Nucleus accumbens (tissue), 56 donors: ENCODE results near the gene UHRF1.
"Not testable (repeated sequence)": the region's sequence is repeated elsewhere in the genome, so short reads cannot be mapped to it uniquely, and the experiment has no call there.

ENCODE experiments used
- DNase-seq, 56 donors: peaks; one replicate each; lab custom pipeline; 2025; lab: John Stamatoyannopoulos, UW

The UHRF1 gene

GRCh38 chr19:4896372-4896771 lies 12.9 kb upstream of the UHRF1 start:
- no peak for DNase-seq

- no peak for DNase-seq
Observed at GRCh38 chr19:4897146-4897545, 12.2 kb upstream of the UHRF1 start.

GRCh38 chr19:4900879-4901278 lies 8.4 kb upstream of the UHRF1 start:
- not testable (repeated sequence) for DNase-seq

DNA sequence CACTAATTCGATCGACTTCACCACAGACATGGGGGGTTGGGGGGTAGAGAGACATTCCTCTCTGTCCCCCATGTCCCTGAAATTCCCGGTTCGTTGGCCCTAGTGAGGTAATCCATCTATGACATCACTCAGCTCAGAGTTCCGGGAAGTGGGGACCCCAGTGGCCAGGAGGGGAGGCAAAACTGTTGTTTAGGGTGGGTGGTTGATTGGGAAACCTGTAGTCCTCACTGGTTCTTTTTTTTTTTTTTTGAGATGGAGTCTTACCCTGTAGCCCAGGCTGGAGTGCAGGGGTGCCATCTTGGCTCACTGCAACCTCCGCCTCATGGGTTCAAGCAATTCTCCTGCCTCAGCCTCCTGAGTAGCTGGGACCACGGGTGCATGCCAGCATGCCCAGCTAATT lies 6.5 kb upstream of the UHRF1 start, which contains the start of gene ARRDC5:
Gene ARRDC5, minus strand, starts transcription at position 101 of the 400 bp plus-strand sequence. Its CDS starts 71 bp downstream, at position 30.
- no peak for DNase-seq

GRCh38 chr19:4904481-4904880 lies 4.8 kb upstream of the UHRF1 start:
- no peak for DNase-seq

GRCh38 chr19:4906963-4907362 lies 2.3 kb upstream of the UHRF1 start:
- no peak for DNase-seq

GRCh38 chr19:4908360-4908759 lies 941 bp upstream of the UHRF1 start:
- DNase-seq = no peak

DNA sequence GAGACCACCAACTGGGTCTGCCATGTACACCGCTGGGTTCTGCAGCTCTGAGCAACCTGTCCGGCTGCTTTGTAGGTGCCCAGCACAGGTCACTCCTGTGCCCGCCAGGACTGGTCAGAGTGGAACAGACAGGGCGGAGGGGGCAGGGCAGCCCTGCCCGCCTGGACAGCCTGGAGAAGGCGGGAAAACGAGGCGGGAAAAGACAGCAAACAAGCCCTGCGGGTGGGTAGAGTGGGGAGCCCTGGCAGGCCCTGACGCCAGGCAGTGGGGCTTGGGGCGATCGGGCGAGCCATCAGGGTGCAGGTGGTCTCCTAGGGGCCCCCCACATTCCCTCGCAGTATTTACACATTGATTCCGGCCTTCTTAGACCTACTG lies 533 bp upstream of the UHRF1 start:
- DNase-seq = no peak

DNA sequence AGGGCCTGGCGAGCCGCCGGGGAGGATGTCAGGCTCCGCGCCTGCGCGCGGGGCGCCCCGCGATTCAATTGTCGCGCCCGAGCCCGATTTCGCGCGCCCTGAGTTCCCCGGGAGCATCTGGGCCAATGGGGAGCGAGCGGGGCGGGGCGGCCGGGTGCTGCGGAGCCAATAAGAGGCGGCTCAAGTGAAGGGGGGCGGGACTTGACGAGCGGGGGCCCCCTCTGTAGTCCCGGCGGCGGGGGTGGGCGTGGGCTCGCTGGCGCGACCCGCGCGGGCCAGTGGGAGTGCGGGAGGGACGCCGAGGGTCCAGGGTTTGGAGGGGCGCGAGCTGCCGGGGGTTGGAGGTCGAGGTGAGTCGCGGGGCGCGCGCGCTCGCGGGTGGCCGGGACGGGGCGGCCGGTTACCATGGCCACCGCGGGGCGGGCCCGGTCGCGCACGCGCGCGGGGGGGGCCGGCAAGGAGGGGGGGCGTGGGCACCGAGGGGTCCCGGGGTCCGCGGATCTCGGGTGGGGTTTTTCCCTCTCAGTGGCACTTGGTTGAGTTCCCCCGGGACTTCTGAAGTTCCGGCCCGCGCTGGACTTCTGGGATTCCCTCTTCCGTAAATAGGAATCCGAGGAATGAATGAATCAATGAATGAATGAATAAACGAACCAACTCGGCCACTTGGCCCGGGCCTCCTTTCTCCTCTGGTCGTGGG lies 744 bp downstream of the UHRF1 start:
- peak in 55 of 56 donors; percentile 32 to 95 (median 84) for DNase-seq

DNA sequence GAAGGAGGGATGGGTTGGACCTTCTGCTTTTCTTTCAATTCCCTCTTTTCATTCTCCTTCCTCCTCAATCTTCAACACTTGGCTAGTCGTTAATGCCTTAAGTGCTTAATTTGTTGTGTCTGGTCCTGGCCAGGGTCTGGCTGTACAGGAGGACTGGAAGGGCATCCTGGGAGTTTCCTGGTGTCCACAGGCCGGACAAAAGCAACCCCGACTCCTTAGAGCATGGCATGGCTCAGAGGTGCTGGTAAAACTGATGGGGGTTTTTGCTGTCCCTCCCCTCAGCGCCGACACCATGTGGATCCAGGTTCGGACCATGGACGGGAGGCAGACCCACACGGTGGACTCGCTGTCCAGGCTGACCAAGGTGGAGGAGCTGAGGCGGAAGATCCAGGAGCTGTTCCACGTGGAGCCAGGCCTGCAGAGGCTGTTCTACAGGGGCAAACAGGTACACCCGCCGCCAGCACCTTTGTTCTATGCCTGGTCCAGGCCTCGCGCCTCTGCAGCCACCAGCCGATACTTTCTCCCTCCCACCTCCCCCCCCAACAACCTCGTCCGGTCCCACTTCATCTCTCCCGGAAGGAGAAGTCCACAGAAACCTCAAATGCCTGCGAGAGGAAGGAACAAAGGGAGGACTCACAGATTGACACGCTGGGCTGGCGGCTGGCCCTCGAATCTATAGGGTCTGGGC lies 1.4 kb downstream of the UHRF1 start:
- DNase-seq = peak in 16 of 56 donors; percentile 6 to 34 (median 18)

- no peak for DNase-seq
Observed at GRCh38 chr19:4911314-4911713, 2.0 kb downstream of the UHRF1 start.

GRCh38 chr19:4911786-4912672 lies 2.7 kb downstream of the UHRF1 start:
- peak in 50 of 56 donors; percentile 5 to 83 (median 54) for DNase-seq

GRCh38 chr19:4913996-4914735 lies 4.9 kb downstream of the UHRF1 start:
- no peak for DNase-seq

DNA sequence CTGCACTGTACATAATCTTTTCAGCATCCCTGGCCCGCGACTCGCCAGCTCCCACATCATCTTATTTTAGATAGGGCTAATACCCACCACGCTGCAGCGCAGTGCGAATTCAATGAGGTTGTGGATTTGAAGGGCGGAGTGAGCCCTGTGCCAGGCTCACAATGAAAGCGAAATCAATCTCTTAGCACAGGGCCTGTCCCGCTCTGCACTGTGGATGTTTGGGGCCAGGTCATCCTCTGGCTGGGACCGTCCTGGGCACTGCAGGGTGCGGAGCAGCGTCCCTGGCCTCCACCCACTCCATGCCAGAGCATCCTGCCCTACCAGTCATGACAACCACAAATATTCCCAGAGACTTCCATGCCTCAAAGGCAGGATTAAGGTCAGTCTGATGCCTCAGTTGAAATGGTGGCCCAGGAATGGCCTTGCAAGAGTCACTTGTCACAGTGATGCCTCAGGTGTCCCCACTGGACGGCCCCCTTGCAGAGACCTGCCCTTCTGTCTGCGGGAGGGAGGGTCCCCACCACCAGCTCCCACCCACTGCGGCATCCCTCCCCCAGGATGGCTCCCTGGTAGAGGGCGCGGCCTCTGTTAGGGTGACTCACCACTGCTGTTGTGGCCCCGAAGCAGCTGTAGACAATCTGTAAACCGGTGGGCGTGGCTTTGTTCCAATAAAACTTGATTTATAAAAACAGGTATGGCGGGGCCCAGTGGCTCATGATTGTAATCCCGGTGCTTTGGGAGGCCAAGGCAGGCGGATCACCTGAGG lies 5.6 kb downstream of the UHRF1 start:
- peak in 1 of 56 donors; percentile 14 for DNase-seq

DNA sequence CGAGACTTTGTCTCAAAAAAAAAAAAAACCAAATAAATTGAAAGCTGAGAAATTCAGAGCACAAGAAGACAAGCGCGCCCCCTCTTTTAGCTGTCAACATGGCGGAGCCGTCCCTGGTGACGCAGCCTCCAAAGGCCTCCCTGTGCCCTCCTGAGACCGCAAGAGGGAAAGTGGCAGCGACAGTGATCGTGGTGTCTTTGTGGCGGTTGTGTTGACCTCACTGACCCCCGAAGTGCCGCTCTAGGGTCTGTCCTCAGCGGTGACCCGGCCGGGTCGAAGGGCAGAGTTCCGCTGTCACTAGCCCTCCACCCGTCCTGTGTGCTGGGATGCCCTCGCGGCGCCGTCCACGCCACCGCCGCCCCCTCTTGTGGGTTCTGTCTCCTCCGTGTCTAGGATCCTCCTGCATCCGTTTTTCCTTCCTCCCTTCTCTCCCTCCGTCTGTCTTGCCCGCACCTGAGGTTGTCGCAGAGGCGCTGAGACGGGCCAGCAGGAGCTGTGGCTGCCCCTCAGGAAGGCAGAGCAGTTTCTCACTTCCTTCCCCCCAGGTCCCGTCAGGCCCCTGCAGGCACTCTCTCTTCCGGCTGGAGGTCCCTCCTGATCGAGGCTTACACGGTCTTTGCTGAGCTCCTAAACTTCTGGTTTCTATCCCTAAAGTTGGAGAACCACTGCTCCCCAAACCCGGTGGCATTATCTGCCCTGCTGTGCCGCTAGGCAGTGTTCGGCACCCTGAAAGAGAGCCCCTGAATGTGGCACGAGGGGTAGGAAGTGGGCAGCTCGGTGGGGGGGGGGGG lies 7.2 kb downstream of the UHRF1 start:
- no peak for DNase-seq

DNA sequence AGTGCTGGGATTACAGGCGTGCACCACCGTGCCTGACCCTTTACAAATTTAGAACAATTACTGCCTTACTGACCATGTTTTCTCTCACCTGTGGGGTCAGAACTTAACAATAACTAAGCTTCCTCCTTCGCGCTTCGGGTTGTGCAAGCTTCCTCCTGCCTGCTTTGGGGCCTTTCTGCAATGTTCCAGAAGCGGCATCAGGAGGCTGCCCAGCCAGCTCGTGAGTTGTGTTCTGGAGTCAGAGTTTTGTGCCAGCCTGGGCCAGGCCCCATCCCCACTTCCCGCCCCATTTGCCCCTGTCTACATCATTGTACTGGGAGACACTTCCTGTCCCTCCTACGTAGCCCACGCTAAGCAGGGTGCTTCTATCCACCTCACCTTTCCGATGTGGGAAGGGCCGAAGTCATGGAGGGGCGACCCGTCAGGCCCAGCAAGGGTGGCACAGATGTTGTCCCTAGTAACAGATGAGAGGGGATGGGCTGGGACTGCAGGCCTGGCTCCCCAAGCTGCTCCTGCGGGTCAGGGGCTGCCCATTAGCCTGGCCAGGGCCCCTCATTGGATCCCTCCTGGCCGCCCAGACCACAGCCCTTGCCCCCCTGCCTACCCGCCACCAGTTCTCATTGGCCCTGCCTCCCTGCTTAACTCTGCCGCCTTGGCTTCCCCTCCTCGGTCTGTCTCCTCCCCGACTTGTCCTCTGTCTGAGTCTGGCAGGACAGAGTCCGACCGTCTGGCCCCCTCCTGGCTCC lies 13.4 kb downstream of the UHRF1 start:
- peak in 2 of 56 donors; percentile 9 to 27 for DNase-seq

- no peak for DNase-seq
Observed at GRCh38 chr19:4923276-4923747, 14.0 kb downstream of the UHRF1 start.

DNA sequence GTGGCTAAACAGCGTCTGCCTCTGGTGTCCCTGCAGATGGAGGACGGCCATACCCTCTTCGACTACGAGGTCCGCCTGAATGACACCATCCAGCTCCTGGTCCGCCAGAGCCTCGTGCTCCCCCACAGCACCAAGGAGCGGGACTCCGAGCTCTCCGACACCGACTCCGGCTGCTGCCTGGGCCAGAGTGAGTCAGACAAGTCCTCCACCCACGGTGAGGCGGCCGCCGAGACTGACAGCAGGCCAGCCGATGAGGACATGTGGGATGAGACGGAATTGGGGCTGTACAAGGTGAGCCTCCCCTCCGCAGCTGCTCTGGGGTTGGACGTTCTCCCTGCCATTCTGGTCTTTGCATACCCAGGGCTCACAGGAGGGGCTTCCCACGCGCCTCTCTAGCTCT lies 19.9 kb downstream of the UHRF1 start:
- DNase-seq = no peak
